ENCODE results near the gene ADH1B. TPM values are rescaled to one million over a fixed set of nuclear protein-coding genes. Genes with fewer than 3 reads are reported as not detected.

The ADH1B gene
- polyA plus RNA-seq, 1 donor from 2014 or later, result not detected

DNA sequence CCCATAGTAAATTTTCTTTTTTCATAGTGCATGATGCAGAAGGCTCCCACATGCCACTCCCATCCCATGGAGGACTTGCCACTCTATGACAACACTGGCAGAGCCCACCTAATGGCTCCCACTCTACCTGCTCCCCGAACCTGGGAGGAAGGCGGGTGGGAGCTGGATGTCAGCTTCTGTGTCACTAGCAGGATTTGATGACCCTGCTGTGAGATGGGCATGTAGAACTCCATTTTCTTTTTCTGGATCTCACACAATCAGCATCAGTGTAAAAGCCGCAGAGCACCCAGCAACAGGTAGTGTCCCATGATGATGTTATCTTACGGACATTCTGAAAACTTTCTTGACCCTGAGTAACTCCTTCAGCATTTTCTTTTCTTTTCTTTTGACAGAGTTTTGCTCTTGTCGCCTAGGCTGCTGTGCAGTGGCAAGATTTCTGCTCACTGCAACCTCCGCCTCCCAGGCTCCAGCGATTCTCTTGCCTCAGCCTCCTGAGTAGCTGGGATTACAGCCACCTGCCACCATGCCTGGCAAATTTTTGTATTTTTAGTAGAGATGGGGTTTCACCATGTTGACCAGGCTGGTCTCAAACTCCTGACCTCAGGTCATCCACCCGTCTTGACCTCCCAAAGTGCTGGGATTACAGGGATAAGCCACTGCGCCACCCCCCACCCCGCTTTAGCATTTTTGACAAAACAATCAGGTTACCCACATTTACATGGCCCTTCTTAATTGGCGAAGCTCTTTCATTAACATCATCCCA lies 15.4 kb downstream of the ADH1B start:
- Histone ChIP-seq H3F3A (ENCODE audit: insufficient read depth, low read length, poor library complexity, severe bottlenecking) (no peaks in the 10 kb centered on the region), H3K9ac (ENCODE audit: low read length) (no peak overlapping the region), H3K4me3 (ENCODE audit: low read length) (no peak overlapping the region), H3K27me3 (ENCODE audit: insufficient read depth, low read depth, low read length) (no peaks in the 10 kb centered on the region), H3K79me2 (replicated peaks; ENCODE audit: insufficient read depth, low read length) (no peaks in the 10 kb centered on the region), H4K20me1 (ENCODE audit: insufficient read depth) (no peaks in the 10 kb centered on the region), H3K9me3 (ENCODE audit: low read length) (no peaks in the 10 kb centered on the region), H3K4me2 (ENCODE audit: low read length) (no peak overlapping the region), H2AFZ (ENCODE audit: low read depth, low read length) (no peak overlapping the region), H3K9me2 (ENCODE audit: insufficient read depth, low read length) (no peaks in the 10 kb centered on the region), H3K27ac (ENCODE audit: low read length) (no peak overlapping the region), H3K36me3 (ENCODE audit: insufficient read depth, low read length) (no peaks in the 10 kb centered on the region)
- no peak for TF ChIP-seq EZH2 (IDR thresholded peaks at IDR 0.05; ENCODE audit: borderline replicate concordance, insufficient read depth, low read length, poor library complexity, severe bottlenecking)
- no peak for TF ChIP-seq EP300 (conservative IDR thresholded peaks at IDR 0.05; ENCODE audit: poor library complexity, severe bottlenecking)
- TF ChIP-seq, protein P1, sequence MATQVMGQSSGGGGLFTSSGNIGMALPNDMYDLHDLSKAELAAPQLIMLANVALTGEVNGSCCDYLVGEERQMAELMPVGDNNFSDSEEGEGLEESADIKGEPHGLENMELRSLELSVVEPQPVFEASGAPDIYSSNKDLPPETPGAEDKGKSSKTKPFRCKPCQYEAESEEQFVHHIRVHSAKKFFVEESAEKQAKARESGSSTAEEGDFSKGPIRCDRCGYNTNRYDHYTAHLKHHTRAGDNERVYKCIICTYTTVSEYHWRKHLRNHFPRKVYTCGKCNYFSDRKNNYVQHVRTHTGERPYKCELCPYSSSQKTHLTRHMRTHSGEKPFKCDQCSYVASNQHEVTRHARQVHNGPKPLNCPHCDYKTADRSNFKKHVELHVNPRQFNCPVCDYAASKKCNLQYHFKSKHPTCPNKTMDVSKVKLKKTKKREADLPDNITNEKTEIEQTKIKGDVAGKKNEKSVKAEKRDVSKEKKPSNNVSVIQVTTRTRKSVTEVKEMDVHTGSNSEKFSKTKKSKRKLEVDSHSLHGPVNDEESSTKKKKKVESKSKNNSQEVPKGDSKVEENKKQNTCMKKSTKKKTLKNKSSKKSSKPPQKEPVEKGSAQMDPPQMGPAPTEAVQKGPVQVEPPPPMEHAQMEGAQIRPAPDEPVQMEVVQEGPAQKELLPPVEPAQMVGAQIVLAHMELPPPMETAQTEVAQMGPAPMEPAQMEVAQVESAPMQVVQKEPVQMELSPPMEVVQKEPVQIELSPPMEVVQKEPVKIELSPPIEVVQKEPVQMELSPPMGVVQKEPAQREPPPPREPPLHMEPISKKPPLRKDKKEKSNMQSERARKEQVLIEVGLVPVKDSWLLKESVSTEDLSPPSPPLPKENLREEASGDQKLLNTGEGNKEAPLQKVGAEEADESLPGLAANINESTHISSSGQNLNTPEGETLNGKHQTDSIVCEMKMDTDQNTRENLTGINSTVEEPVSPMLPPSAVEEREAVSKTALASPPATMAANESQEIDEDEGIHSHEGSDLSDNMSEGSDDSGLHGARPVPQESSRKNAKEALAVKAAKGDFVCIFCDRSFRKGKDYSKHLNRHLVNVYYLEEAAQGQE (IDR thresholded peaks at IDR 0.05; ENCODE audit: borderline replicate concordance), result no peak
- no peak for TF ChIP-seq MXI1 (conservative IDR thresholded peaks at IDR 0.05; ENCODE audit: poor library complexity, severe bottlenecking)
- TF ChIP-seq SMC3 (conservative IDR thresholded peaks at IDR 0.05; ENCODE audit: poor library complexity), result no peak

DNA sequence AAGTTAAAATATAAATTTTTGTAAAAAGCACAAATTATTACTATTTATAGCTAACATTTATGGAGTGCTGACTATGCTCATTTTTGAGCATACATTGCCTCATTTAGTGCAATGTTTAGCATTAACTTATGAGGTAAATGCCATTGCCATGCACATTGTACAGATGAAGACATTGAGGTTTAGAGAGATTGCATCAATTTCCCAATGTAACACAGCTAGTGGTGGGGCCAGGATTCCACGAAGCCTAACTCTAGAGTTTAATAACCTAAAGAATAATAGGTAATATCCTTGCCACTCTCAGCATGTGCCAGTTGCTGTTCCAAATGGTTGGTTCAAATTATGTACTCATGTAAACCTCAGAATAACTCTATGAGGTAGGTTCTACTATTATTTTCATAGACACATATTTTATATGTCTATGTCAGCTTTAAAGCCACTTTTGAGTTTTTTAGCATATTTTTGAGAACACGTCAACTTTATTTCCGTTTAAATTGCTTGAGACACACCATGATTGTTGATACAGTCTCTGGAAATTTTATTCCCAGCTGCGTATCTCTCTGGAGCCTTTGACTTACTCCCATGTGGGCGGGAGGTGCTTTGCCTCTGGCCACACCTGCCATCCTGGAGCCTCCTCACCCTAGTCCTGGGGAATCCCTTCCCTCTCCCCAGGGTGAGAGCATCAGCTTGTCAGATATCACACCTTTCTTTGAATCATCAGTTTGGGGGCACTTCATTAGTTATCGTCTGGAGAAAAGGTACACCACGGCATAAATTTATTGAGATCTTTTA lies 19.6 kb downstream of the ADH1B start:
- Histone ChIP-seq H3K9me3 (ENCODE audit: low read length) (peaks cover 3% of the 10 kb centered on the region), H3K27me3 (ENCODE audit: insufficient read depth, low read depth, low read length) (no peaks in the 10 kb centered on the region), H3K9me2 (ENCODE audit: insufficient read depth, low read length) (no peaks in the 10 kb centered on the region), H3K4me2 (ENCODE audit: low read length) (no peak overlapping the region), H3F3A (ENCODE audit: insufficient read depth, low read length, poor library complexity, severe bottlenecking) (no peaks in the 10 kb centered on the region), H4K20me1 (ENCODE audit: insufficient read depth) (no peaks in the 10 kb centered on the region), H3K36me3 (ENCODE audit: insufficient read depth, low read length) (no peaks in the 10 kb centered on the region), H3K79me2 (replicated peaks; ENCODE audit: insufficient read depth, low read length) (no peaks in the 10 kb centered on the region), H3K27ac (ENCODE audit: low read length) (no peak overlapping the region), H3K9ac (ENCODE audit: low read length) (no peak overlapping the region), H2AFZ (ENCODE audit: low read depth, low read length) (no peak overlapping the region), H3K4me3 (ENCODE audit: low read length) (no peak overlapping the region)
- TF ChIP-seq EP300 (conservative IDR thresholded peaks at IDR 0.05; ENCODE audit: poor library complexity, severe bottlenecking) (no peak), EZH2 (IDR thresholded peaks at IDR 0.05; ENCODE audit: borderline replicate concordance, insufficient read depth, low read length, poor library complexity, severe bottlenecking) (no peak), POLR2AphosphoS5 (IDR thresholded peaks at IDR 0.05) (no peak), RAD21 (conservative IDR thresholded peaks at IDR 0.05) (no peak), SMC3 (conservative IDR thresholded peaks at IDR 0.05; ENCODE audit: poor library complexity) (no peak), TAF1 (IDR thresholded peaks at IDR 0.05; ENCODE audit: low read depth) (no peak), MXI1 (conservative IDR thresholded peaks at IDR 0.05; ENCODE audit: poor library complexity, severe bottlenecking) (no peak)
- TF ChIP-seq, protein P2, sequence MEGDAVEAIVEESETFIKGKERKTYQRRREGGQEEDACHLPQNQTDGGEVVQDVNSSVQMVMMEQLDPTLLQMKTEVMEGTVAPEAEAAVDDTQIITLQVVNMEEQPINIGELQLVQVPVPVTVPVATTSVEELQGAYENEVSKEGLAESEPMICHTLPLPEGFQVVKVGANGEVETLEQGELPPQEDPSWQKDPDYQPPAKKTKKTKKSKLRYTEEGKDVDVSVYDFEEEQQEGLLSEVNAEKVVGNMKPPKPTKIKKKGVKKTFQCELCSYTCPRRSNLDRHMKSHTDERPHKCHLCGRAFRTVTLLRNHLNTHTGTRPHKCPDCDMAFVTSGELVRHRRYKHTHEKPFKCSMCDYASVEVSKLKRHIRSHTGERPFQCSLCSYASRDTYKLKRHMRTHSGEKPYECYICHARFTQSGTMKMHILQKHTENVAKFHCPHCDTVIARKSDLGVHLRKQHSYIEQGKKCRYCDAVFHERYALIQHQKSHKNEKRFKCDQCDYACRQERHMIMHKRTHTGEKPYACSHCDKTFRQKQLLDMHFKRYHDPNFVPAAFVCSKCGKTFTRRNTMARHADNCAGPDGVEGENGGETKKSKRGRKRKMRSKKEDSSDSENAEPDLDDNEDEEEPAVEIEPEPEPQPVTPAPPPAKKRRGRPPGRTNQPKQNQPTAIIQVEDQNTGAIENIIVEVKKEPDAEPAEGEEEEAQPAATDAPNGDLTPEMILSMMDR (IDR thresholded peaks at IDR 0.05; ENCODE audit: poor library complexity, severe bottlenecking), result no peak
- TF ChIP-seq, protein P1 (IDR thresholded peaks at IDR 0.05; ENCODE audit: borderline replicate concordance), result no peak
